ENCODE measurements around the gene SCYGR1.
"Not testable (repeated sequence)": the region's sequence is repeated elsewhere in the genome, so short reads cannot be mapped to it uniquely, and the experiment has no call there.

The SCYGR1 gene

DNA sequence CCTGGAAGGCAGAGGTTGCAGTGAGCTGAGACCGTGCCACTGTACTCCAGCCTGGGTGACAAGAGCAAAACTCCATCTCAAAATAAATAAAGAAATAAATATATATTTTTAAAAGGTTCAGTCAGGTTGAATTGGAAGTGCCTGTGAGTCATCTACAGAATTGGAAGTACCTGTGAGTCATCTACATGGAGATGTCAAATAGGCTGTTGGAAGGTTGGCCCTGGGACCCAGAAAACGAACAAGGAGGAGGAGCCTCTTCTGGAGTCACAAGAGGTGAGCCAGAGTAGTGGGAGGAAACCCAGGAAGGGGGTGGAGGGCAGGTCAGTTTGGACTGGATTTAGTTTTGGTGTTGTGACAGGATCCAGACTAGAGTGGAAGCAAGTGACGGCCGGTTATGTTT lies 15.2 kb upstream of the SCYGR1 start:
- DNase-seq = no peak

DNA sequence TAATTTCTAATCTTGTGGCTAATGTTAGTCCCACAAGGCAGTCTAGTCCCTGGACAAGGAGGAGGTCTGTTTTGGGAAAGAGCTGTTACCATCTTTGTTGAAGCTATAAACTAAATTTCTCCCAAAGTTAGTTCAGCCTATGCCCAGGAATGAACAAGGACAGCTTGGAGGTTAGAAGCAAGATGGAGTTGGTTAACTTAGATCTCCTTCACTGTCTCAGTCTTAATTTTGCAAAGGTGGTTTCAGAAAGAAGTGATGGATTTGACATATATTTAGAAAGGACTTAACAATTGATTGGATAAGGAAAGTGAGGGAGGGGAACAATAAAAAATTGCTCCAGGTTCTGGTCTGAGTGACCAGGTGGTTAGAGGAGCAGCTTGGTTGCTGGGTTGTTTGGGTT lies 14.6 kb upstream of the SCYGR1 start:
- DNase-seq = no peak

DNA sequence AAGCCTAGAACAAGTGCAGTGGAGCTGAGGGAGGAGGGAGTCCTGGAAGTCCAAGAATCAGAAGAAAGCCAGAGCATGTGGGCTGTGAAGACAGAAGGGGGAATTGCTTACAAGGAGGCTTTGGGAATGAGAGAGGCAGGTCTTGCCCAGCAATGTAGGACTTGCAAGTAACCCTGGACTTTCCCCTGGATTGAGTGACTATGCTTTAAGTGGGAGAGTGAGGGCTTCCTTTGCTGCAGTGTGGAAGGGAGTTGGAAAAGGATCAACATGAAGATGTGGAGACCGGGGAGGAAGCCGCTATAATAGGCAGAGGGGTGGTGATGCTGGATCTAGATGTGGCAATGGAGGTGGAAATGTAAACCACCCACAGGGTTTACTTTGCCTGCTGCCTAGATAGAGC lies 13.8 kb upstream of the SCYGR1 start:
- DNase-seq = no peak

DNA sequence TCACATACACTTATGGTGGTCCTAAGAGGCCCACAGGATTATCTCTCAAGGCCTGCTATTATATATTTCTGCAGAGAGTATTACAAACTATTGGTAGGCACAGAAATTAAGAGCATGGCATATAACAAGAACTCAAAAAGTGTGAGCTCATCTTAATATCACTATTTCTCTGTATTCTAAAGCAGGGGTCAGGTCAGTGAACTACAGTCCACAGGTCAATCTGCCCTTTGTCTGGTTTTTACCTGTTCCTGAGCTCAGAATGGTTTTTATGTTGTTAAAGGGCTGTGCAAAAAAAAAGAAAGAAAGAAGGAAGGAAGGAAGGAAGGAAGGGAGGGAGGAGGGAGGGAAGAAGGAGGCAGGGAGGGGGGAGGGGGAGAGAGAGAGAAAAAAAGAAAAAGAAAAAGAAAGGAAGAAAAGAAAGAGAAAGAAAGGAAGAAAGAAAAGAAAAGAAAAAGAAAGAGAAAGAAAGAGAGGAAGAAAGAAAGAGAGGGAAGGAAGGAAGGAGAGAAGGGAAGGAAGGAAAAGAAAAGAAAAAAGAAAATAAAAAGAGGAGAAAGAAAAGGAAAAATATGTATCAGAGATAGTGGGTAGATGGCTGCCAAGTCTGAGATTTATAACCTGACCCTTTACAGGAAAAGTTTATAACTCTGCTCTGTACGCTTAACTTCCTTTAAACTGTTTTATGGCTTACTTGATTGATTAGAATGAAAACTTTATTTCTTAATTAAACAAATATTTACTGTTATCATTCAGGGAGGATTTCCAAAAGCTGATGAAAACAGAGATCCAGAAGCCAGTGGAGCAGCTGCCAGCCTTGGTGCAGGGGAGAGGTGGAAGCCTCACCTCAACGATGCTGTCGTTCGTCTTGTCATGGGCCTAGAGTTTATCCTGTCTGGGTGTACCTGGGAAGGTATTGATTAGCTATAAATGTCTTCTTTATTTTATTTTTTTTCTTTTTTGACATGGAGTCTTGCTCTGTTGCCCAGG lies 11.2 kb upstream of the SCYGR1 start:
- DNase-seq = no peak

DNA sequence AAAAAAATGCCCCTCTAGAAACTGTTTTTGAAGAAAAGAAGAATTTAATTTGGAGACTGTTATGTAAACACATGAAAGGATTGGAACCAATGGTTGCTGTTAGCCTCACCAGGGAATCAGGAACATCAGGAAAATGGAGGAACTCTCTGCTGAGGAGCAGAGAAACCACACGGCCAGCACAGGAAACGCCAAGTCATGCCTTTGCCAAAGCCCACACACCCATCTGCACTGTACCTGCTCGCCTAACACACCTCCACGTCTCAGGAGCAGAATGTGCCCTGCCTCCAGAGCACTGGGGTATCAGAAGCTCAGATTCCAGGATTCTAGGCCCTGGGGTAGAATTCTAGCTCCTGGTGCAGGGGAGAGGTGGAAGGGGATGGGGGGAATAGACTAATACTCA lies 9.8 kb upstream of the SCYGR1 start:
- no peak for DNase-seq

GRCh38 chr2:227395556-227395955 lies 7.8 kb upstream of the SCYGR1 start:
- DNase-seq = no peak

GRCh38 chr2:227394401-227394800 lies 6.7 kb upstream of the SCYGR1 start:
- DNase-seq = no peak

DNA sequence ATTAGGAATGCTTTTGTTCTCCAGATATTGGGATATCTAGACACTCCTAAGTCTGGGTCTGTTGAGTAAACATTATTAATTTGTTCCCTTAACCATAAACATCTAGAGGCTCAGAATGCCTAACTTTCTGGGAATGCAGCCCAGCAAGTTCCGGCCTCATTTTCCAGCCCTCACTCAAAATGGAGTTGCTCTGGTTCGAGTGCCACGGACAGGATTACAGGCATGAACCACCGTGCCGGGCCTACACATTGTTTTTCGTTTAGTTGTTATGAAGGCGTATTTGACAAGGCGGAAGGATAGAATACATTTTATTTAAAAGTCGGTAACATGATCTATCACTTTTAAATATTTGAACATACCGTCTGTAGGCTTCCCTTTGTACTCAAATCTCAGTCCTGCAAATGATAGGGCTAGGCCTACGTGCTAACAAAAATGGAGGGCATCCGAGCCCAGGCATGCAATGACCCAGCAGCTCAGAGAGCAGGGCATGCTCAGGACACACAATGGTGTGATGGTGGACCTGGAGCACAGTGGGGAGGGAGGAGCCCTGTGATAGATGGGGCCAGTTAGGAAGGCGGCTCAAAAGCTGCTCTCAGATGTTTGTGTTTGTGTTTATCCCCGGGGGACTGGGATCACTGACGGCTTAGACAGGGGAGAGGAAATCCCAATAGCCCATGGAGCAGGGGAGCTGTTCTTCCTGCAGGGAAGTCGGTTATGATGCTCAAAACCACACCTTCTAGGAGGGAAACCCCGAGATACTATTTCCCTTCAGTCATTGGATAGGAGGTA lies 2.9 kb upstream of the SCYGR1 start:
- DNase-seq = no peak

DNA sequence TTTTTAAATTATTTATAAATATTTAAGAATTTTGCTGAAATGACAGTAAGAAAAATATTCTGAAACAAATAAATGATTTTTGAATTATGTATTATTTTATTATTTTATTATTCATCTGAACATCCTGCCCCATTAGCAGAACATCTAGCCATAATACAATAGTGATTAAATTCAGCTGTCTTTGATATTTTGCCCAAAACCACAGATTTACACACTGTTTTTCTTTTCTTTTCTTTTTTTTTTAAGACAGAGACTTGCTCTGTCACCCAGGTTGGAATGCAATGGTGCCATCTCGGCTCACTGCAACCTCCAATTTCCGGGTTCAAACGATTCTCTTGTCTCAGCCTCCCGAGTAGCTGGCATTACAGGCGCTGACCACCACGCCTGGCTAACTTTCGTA lies 1.9 kb upstream of the SCYGR1 start:
- peak; percentile 35 for DNase-seq

DNA sequence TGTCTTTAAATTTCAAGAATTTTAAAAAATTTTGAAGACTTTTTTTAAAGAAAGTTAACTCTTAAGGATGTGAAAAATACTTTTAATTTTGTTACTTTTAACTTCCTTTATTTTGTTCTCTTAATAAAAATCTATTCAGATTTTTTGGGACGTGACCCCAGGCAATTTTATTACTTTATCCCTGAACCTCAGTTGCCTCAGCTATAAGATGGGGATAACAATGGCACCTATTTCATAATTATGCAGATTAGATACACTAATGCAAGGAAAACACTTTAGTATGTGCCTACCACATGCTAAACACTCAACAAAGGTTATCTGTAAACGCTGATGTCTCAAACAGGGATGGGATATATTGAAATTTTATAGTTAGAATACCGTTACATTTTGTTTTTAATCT lies 1.5 kb upstream of the SCYGR1 start:
- DNase-seq = no peak

DNA sequence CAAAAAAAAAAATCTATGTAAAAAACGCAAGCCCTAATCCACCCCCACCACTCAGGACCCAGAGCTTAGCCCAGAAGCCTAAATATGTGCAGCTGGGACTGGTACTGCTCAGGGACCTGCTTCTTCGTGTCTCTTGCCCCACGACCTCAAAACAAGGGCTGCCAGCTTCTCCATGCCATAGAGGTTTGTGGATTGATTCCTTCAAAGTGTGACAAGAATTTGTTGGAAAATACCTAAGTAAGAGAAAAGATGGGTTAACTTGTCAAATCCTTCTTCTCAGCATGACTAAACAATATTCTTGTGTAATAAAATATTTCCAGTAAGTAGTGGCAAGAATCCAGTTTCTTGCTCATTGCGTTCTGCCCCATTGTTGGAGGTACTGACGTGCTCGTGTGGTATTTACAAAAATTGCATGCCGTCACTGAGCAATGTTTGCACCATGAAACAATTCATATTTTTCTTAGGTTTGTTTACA lies 825 bp upstream of the SCYGR1 start:
- DNase-seq = peak; percentile 86

- DNase-seq = no peak
Observed at GRCh38 chr2:227386630-227387029, 1.1 kb downstream of the SCYGR1 start.

GRCh38 chr2:227383686-227384085 lies 4.1 kb downstream of the SCYGR1 start:
- peak; percentile 31 for DNase-seq

DNA sequence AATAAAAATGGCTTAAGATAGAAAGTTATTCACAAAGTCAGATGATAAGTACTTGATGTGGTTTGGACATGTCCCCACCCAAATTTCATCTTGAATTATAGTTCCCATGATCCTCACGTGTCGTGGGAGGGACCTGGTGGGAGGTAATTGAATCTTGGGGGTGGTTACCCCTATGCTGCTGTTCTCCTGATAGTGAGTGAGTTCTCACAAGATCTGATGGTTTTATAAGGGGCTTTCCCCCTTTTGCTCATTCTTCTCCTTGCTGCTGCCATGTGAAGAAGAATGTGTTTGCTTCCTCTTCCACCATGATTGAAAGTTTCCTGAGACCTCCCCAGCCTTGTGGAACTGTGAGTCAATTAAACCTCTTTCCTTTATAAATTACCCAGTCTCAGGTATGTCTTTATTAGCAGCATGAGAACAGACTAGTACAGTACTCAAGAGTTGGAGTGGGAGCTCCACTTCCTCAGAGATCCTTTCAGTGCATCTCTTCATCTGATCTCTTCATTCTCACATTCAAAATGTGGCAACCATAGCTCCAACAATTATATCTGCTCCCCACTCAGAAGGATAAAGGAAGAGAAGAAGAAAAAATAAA lies 5.4 kb downstream of the SCYGR1 start:
- not testable (repeated sequence) for DNase-seq

- DNase-seq = no peak
Observed at GRCh38 chr2:227379095-227379494, 8.7 kb downstream of the SCYGR1 start, which contains the start of gene TM4SF20. Gene TM4SF20 (minus strand): TSS chr2:227379306. CDS start chr2:227379268, 38 bp downstream.

GRCh38 chr2:227378371-227378782 lies 9.4 kb downstream of the SCYGR1 start:
- no peak for DNase-seq

- DNase-seq = no peak
Observed at GRCh38 chr2:227377467-227378351, 10.0 kb downstream of the SCYGR1 start.

DNA sequence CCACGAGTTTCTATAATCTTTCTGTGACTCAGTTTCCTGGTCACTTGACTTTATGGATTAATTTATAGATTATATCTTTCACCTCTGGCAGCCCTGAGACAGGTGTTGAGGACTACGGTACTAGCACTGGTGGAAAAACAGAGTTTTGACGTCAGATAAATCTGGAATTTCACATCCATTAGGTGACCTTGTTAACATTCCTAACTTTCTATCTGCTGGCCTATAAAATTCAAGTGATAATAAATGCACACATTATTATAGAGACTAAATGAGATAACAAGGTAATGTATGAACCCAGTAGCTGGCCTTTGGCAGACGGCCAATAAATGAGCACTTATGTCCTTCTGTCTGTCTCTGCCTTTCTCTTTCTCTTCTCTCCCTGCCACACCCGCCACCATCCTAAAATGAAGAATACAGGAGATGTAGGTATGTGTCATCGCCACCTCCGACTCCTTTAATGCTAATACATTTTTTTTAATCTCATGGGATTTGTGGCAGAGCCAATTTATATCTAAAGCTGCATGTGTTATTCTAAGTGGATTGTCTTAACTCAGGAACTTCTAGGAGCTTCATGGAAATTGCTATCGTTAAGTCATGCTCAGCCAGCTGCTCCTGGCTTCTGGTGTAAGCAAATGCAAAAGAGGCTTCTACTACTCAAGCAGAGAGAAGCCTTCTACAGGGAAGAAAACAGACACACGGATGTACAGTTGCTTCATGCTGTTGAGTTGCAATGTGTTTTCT lies 10.9 kb downstream of the SCYGR1 start:
- DNase-seq = peak; percentile 32

DNA sequence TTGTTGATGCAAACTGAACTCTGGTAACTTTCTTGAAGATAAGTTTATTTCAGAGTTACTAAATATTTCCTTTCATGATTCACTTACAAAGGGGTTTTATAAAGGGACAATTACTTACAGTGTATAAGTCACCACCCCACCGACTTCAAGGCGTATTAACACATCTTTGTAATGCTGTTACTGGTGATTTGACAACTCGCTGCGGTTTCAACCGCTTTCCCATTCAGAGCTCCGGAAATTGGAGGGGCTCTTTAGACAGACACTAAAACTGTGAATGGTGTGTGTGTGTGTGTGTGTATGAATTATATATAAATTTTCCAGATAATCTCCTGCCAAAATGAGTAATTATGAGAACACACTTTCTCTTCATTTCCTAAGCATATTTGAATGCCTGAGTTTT lies 13.6 kb downstream of the SCYGR1 start:
- peak; percentile 41 for DNase-seq

- no peak for DNase-seq
Observed at GRCh38 chr2:227373389-227373788, 14.4 kb downstream of the SCYGR1 start.

DNA sequence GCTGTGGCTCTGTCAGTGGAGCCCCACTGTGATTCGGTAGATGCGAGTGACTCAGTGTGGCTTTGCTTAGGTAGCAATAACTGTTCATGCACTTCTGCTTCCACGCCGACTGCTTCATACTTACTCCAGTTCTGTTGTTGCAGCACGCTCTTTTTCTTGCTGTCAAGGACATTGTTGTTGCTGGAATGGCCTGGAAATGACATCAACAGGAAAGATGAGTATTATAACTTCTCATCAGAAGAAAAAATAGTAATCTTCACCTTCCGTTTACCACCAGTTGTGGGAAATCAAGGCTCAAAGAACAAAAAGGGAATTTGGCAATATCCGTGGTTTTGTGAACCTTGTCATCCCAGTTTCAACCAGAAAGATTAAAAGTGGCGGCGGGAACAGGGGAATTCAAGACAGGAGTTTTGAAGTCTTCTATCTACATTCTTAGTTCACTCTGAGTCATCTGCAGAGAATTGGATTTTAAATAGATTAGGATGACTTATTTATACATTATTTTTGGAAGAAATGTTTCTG lies 16.9 kb downstream of the SCYGR1 start:
- peak; percentile 56 for DNase-seq
